GM19468 (cell line): ENCODE measurements around the gene FAM234B.
"Not testable (repeated sequence)": the region's sequence is repeated elsewhere in the genome, so short reads cannot be mapped to it uniquely, and the experiment has no call there.

Experiments
- ATAC-seq: cut with Tn5 transposase; IDR thresholded peaks from one replicate; pipeline ENCODE4 v1.9.1; 2021; ENCODE audit warnings: mild to moderate bottlenecking, moderate library complexity, moderate number of reproducible peaks; ENCODE audit not compliant: unreplicated experiment; ENCODE audit errors: extremely low read depth

Gene FAM234B

GRCh38 chr12:13052421-13052820 is 8.2 kb downstream of the FAM234B start:
- ATAC-seq = no peak

DNA sequence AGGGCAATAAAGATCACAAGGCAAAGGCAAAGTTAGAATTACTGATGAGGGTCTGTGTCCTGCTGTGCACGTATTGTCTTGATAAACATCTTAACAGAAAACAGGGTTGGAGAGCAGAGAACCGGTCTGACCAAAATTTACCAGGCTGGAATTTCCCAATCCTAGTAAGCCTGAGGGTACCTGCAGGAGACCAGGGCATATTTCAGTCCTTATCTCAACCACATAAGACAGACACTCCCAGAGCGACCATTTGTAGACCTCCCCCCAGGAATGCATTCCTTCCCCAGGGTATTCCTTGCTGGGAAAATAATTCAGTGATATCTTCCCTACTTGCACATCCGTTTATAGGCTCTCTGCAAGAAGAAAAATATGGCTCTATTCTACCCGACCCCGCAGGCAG is 9.4 kb downstream of the FAM234B start:
- ATAC-seq = not testable (repeated sequence)

DNA sequence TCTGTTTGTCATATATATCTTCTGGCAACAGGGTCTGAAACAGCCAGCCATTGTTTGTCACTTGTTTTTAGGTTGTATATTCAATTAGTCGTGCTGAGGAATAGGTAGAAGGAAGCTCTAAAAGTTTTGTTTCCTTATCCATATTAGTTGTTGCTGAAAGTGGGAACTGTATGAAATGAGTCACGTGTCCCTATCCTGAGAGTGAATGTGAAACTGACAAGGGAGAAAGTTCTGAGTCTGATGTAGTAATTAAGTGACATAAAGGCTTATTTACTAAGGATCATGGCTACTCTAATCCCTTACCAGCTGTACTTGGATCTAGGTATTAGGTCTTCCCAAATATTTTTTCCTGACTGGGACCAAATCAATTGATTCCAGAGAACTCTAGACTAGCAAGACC is 16.4 kb downstream of the FAM234B start:
- ATAC-seq = no peak

DNA sequence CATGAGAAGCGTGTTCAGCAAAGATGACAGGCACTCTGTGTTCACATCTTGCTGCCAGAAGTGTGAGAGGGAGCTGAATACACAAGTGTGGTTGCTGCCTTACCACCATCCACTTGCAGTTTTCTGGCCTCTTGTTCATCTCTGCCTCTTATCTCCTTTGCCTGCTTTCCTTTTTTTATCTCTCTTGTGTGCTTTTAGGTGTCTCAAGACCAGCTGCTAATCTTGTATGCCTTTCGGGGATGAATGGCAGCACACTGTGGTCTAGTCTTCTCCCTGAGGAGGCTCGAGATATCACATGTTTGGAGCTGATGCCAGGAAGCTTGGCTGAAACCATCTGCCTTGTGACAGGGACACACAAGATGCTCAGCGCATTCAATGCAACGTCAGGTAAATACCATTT is 17.2 kb downstream of the FAM234B start:
- ATAC-seq = no peak

DNA sequence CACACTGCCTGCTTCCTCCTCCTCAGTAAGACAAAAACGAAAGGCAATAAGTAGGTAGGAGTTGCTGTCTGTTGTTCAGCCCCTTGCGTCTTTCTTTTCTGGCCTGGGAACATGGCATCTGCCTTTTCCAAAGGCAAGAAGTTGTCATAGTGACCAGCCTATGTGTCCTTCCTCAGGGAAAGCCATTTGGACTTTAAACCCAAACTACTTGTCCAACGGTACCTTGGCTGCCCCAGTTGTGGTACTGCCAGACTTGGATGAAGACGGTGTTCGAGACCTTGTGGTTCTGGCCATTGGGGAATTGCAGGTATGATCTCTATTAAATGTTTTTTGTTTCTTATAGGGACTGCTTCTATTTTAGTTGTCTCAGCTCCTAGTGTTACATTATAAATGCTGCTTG is 18.5 kb downstream of the FAM234B start:
- no peak for ATAC-seq

DNA sequence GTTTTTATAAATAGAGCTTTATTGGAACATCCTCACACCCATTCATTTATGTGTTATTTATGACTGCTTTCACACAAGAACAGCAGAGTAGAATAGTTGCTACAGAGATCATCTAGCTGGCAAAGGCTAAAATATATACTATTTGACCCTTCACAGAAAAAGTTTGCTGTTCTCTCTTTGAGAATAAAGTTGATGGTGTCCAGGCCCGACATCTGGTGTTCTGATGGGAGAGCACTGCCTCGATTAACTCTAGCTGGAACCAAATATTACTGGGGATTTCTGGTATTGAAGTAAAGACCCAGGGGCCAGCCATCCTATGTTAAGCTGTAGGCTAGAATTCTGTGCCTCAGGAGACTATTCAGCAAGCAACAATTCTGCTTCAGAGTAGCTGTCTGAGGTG is 21.8 kb downstream of the FAM234B start:
- ATAC-seq = no peak

DNA sequence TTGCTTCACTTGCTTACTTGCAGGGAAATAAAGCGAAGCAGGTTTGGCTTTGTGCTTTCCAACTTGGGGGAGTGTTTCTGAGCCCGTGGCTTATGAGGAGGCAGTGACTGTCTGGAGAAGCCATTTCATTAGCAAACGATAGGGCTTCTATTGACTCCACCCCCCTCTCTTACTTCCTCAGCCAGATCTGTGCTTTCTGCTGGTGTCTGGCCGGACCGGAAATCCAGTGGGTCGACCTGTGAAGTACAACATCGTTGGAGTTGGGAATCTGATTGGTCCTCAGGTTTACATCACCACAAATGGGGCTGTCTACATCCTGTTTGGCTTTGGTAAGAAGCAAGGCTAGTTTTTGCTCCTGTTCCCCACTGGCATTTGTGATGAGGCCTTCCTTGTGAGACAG is 22.3 kb downstream of the FAM234B start:
- ATAC-seq = no peak

DNA sequence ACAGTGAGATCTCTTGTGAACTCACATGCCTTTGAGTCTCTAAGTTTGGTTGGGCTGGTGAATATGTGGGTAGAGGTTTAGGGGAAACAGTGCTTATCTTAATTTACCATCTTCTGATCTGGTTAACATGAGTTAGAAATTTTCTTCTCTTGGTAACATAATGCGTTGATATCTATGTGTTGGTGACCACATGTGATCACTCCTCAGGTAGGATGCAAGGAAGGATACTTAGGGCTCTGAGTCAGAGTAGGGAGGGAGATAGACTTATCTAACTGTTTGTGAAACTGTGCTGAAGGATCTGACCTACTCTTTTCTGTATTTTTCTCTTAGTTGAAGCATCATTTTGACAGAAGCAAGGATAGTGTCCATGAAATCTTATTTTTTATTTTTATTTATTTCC is 23.1 kb downstream of the FAM234B start:
- no peak for ATAC-seq

GRCh38 chr12:13069380-13069779 is 25.2 kb downstream of the FAM234B start:
- no peak for ATAC-seq

DNA sequence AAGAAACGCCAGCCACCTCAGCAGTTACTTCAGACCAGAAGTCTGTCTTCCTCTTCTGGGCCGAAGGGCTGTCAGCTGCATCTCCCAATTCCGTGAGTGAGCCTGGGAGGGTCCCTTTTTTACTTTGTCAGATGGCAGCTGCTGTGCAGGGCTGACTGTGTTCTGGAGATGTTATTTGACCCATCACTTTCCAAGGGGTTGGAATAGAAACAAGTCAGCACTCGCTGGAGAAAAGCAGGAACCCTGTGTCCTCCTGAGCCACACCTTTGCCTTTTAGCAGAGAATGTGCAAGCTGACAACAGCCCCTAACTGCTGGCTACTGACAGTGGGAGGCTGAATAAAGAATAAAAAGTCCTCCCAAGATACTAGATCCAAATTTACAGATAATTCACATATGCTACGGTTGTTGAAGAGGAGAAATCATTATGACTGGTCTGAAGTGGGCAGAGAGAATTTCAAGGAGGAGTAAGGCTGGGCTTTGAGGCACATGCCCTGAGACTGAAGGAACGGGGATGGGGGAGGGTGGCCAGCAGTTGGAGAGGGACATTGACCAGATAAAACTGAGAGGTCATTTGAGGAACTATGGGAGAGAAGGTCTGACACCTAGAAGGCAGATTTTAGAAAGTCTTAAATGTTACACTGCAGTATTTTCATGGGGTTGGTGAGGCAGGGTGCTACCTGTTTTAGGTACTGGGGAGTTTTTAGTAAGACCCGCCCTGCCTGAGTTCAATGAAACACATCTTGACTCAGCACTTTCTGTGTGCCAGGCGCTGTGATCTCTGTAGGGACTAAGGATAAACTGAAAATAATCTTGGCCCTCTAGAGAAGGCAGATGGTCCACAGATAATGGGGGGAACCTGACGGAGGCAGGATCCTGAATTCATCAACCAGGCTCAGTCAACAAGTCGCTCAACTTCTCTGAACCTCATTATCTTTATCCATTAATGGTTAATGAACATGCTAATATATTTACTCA is 27.4 kb downstream of the FAM234B start:
- ATAC-seq = no peak

DNA sequence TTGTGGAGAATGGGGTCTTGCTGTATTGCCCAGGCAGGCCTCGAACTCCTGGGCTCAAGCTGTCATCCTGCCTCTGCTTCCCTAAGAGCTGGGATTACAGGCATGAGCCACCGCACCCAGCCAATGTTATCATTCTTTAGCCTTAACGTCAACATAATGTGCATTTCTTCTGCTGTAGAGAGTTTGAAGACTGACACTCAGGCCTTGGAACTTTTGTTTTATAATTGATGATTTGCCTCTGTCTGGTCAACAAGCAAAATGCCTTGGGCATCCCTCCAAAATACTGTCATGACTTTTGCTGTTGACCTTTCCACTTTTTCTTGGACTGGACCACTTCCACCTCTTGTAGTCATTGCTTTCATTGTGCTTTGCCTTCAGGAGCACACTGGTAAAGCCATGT is 29.0 kb downstream of the FAM234B start:
- no peak for ATAC-seq

GRCh38 chr12:13074396-13075117 is 30.4 kb downstream of the FAM234B start:
- no peak for ATAC-seq

DNA sequence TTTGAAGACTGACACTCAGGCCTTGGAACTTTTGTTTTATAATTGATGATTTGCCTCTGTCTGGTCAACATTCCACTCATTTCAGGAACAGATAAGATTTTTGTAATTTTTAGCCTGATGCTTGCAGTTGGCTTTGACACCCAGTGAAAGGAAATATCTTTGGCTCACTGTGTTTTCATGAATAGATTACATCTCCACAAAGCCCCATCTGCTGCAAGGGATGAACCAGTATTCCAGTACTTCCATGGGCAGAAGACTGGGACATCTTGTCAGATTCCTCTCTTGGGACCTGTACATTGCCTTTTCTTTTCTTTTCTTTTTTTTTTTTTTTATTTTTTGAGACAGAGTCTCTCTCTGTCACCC is 30.9 kb downstream of the FAM234B start:
- ATAC-seq = no peak

GRCh38 chr12:13075786-13076570 is 31.8 kb downstream of the FAM234B start:
- no peak for ATAC-seq

DNA sequence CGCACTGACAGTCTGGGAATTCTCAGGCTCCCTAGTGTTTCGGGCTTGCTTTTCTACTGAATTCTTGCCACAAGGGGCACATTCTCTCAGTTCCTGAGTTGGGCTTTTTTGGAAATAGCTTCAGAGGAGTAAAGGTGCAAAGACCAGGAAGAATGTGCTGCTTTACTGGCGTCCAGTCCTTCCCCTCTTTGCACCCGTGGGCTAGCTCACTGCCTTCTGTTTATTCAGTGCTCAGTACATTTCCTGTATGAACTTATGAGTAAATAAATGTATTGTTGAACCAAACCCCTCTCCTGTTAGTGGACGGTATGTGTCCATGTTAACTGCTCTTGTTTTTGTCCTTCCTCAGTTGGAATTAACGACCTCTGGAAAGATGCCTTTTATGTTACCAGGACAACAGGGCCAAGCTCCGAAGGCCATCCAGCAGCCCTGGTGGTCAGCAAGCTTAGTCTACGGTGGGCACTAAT is 35.3 kb downstream of the FAM234B start:
- ATAC-seq = no peak

DNA sequence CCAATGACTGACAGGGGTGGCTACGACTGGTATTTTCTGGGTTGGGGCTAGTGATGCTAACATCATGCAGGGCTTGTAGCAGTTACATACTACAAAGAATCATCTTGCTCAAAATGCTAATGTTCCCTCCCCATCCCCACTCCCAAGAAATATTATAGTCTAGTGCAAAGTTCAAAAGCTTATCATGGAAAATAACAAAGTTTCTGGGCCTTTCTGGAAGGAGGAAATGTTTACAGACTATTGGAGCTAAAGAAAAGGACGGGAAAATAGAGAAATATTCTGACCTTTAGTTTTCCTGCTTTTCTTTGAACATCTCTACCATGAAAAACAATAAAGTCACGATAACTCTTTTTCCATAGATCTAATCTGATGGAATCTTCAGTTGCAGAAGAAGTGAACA is 36.1 kb downstream of the FAM234B start:
- no peak for ATAC-seq

GRCh38 chr12:13082861-13083260 is 38.7 kb downstream of the FAM234B start:
- no peak for ATAC-seq

- not testable (repeated sequence) for ATAC-seq
These were observed 39.5 kb downstream of the FAM234B start for GRCh38 chr12:13083638-13084037.

DNA sequence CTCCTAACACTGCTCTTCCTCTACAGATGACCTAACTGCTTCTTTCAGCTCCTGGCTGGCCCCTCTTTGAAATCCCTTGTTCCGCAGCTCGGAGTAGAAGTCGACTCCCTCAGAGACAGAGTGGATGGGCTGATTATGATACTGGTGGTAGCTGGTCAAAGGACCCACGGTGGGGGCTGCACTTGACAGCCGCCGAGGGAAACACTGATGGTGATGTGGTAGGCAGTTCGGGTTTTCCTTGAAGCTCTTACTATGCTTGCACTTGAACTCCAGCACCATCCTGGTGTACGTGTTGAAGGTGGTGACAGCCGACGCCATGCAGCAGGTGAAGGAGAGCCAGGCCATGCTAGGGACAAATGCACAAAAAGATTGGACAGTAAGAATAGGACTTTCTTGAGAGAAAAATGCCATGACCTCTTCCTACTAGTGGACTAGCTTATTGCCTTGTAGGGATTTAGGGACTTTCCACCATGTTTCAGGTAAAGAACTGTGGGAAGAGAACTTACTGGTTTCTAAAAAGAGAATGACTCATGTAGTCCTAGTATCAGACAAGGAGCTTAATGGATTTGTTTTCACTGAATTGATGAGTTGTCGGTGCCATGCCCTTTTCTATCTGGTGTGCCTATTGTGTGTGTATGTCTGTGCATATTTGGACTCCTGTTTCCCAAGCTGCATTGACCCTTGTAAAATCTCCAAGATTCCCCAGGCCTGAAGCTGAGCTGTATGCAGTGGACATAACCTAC is 40.9 kb downstream of the FAM234B start:
- ATAC-seq = no peak
